Activated T-cell treated with anti-CD3 and anti-CD28 coated beads, Interleukin-2, amount 50 U/mL, for 48 hours (primary cell): Measurements from ENCODE around the gene C1QTNF8.
"Not testable (repeated sequence)": the region's sequence is repeated elsewhere in the genome, so short reads cannot be mapped to it uniquely, and the experiment has no call there.

Experiments used
- DNase-seq, 2 experiments: peaks; one replicate each; pipeline ENCODE4 v3.0.0-alpha.2; 2020

C1QTNF8 gene

DNA sequence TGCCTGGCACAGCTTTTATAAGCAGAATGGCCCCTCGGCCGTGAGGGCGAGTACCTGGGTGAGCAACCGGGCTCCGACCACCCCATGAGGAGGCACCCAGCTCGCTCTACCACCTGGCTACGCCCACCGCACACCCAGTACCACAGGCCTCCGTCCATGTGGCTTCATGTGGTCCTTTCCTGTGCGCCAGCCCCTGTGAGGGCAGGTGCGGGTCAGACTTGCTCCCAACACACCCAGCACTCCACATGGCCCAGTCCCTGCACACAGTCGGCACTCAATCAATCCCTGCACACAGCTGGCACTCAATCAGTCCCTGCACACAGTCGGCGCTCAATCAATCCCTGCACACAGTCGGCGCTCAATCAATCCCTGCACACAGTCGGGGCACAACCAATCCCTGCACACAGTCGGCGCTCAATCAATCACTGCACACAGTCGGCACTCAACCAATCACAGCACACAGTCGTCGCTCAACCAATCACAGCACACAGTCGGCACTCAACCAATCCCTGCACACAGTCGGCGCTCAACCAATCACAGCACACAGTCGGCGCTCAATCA is 4.0 kb downstream of the C1QTNF8 start:
- no peak for DNase-seq

DNA sequence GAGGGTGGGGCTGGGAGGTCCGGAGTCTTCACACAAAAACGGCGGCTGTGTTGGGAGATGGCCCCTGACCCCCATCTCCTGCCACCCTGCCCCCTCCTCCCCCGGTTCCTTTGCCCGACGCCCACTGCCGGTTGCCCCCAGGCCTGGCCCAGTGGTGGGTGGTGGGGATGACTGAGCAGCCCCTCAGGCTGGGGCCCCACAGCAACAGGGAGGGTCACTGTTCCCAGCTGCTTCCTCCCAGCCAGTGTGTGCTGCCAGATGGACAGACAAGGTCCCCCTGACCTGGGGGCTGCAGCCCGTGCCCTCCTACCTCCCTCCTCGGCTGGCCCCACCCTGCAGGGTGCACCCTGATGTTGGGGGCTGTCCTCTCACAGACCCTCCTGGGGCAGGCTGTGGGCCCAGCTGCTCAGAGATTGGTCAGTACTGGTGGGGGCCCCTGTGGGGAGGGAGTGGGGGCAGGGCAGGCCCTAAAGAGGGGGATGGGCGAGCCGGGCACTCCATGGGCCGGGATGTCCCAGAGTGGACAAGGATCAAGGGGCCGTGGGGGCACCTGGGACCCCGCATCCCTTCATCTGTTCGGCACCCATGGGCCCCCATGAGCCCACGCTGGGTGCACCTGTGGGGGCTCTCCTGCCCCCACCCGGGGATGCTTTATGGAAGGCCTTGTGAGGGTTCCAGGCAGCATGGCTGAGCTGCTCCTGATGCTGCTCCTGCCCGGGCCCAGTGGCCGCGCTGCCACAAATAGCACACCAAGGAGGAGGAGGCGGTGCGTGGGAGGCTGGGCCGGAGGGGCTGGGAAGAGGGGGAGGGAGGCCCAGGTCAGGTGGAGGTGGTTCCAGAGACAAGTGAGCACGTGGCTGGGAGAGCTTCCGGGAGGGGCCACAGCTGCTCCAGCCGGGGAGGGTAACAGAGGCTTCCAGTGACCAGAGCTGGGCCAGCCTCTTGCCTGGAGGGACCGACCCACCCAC is 5.1 kb downstream of the C1QTNF8 start:
- no peak for DNase-seq

DNA sequence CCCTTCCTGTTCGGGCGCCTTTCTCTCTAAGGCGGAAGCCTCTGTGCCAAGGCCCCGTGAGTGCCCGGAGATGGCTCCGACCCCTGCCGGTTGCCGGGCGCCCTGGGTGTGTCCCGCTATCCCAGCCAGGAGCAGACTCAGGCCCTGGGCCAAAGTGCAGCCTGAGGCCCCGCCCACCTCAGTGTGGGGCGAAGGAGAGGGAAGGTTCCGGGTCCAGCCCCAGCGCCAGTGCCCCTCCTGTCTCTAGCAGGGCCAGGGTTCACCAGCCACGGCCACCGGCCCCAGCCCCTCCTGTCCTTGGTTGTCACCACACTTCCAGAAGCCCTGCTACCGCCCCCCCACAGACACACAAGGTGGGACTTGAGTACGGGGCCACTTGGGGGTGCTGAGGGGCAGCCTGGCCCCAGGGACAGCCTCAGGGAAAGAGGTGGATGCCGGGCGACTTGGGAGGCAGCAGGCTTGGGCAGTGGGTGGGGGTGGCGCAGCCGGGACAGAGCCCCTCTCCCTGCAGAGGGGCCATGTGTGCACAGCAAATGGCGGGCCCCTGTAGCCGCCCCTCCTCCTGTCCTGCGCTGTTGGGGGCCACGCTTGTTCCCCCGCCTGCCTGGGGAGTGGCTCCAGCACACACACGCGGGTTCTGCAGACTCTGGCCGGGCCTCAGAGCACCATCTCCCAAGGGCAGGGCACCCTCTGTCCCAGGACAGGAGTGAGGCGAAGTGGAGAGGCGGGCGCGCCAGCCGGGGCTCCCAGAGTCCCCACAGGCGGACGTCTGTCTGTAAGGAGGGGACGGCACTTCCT is 6.0 kb downstream of the C1QTNF8 start:
- no peak for DNase-seq

DNA sequence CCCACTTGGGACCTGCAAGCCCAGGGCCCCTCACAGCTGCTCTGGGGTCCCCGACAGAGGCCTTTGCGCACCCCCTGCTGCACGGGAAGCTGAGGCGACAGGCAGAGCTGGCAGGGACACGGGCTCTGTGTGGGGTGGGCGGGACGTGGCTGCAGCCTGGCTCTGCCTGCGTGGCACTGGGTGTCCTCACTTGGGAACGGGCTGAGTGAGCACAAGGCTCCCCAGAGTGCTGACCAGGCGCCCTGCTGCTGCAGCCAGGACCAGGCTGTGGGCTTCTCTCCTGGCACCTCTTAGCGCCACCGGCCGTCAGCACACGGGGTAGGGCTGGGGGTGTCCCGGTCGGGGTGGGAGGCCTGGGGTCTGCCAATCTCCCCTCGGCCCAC is 6.6 kb downstream of the C1QTNF8 start:
- DNase-seq: no peak

DNA sequence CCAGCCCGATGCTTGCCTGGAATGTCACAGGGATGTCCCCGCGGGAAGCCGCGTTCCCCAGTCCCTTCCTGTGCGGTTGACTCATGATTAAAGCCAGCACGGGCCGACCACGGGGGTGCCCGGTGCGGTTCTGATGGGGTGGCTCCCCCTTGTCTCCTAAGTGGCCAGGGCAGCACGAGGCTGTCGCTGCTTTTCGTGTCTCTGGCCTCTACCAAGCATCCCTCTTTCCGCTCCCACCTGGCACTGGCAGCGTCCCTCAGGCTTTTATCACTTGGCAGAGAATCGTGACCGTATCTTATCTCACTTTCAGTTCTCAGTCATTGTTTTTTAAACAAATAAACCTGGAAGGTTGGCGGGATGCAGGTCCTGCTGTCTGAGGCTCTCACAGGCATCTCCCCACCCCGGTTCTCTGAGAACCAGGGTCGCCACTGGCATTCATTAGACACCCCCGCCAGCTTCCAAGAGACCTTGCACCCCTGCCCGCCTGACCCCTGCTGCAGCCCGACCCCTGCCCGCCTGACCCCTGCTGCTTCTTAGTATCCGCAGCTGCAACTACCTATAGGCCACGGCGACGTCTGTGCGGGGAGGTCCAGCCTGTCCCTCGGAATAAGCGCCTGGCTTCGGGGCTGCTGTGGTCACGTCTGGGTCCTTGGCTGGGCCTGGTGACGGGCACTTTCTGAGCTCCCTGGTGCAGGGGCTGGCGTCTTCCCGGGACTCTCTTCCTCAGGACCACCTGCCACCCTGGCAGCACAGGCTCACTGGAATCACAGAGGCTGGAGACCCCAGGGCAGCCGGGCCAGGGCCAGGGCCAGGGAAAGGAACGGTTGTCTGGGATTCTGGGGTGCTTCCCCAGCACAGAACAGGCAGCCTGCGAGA is 7.5 kb downstream of the C1QTNF8 start:
- no peak for DNase-seq

DNA sequence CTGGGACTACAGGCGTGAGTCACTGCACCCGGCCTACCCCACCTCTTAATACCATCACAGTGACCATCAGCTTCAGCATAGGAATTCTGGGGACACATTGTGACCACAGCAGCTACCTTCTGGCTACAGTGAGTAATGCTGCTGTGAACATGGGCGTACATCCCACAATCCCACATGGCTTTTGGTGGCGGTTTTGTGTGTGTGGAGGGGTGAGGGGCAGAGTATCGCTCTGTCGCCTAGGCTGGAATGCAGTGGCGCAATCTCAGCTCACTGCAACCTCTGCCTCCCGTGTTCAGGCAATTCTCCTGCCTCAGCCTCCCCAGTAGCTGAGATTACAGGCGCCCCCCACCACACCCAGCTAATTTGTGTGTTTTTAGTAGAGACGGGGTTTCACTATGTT is 9.6 kb downstream of the C1QTNF8 start:
- not testable (repeated sequence) for DNase-seq

DNA sequence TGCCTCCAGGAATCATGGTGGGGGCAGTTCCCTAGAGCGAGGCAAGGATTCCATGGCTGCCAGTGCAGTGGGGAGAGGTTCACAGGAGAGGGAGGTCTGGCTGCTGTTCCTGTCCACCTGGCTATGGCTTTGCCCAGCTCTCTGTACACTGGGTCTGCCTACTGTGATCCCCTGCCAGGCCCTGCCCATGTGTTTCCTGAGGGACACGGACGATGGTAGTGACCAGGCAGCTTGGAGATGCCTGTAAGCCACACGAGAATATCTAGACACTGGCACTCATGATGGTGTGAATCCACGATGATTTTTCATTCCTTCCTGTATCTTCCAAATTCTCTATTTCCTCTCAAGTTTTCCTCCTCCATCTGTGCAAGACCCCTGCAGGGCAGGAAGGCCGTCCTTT is 11.1 kb downstream of the C1QTNF8 start:
- DNase-seq: no peak

DNA sequence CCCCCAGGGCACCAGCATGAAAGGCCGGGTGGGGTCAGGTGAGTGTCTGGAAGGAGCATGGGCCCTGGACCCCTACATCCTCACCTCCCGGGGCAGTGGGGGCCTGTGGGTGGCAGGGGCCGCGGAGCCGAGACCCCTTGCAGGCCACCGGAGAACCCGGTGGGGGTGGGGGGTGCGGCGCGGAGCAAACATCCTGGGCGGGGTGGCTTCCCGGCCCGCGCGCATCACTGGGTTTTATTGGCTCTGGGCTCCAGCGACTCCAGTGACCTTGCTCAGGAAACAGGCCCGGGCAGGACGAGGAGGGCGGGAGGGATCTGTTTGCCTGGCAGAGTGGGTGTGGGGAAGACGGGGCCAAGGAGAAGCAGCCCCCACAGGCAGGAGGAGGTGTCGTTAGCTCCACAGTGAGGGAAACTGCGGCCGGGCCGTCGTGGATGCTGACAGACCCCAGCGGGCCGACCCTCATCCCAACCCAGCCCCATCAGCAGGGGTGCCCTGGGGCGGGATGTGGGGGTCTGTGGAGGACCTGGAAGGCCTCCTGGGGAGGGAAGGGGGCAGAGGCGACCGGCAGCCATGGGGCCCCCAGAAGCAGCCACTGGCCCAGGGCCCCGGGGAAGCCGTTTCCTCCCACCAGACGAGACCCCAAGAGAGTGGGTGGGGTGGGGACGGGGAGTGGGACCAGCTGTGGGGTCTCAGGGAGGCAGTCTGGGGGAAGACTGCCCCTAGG is 12.9 kb downstream of the C1QTNF8 start:
- no peak for DNase-seq

DNA sequence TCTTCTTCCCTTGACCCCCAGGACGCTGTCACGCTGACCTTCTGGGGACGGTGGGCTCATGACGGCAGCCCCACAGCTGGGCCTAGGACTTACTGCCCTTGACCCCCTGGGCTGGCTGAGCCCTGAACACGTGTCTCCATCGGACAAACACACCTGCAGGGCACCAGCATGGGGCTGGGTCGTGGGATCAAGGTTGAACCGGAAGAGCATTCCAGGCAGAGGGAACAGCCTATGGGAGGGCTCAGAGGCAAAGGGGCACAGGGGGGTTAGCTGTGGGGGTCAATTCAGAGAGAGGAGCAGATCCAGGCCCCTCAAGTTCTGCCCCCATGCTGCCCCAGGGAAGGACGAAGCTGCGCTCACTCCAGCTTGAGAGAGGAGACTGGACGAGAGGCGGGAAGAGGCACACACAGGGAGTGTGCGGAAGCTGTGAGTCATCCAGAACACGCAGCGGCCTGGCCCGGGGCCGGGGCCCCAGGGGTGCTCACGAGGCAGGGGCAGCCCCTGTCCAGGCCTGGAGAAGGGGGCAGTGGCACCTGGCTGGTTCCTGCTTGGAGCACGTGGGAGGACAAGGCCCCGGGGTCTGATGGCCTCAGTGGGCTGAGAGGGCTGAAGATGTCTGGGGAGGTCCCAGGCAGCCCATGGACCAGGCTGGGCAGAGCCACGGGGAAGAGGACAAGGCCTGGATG is 13.6 kb downstream of the C1QTNF8 start:
- DNase-seq: no peak

DNA sequence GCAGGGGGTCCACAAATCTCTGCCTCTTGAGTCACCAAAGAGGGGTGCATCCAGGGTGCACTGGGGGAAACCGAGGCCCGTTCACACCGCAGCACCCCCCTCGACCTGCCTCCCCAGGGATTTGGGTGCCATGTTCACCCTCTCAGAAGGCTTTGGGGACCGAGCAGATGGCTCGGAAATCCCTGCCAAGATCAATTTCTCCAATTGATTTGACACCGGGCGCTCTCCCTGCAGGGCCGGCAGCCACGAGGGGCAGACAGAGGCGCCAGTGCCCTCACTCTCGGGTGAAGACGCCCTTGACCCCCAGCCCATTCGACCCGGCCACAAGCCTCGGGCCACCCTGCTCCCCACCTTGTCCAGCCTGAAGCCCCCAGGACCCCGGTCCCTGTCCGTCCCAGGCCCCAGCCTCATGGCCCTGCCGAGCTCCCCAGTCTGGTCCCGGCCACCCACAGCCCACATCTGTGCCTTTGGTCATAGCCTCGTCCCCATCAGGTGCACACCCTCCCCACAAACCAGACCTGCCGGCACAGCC is 14.2 kb downstream of the C1QTNF8 start:
- DNase-seq: no peak

DNA sequence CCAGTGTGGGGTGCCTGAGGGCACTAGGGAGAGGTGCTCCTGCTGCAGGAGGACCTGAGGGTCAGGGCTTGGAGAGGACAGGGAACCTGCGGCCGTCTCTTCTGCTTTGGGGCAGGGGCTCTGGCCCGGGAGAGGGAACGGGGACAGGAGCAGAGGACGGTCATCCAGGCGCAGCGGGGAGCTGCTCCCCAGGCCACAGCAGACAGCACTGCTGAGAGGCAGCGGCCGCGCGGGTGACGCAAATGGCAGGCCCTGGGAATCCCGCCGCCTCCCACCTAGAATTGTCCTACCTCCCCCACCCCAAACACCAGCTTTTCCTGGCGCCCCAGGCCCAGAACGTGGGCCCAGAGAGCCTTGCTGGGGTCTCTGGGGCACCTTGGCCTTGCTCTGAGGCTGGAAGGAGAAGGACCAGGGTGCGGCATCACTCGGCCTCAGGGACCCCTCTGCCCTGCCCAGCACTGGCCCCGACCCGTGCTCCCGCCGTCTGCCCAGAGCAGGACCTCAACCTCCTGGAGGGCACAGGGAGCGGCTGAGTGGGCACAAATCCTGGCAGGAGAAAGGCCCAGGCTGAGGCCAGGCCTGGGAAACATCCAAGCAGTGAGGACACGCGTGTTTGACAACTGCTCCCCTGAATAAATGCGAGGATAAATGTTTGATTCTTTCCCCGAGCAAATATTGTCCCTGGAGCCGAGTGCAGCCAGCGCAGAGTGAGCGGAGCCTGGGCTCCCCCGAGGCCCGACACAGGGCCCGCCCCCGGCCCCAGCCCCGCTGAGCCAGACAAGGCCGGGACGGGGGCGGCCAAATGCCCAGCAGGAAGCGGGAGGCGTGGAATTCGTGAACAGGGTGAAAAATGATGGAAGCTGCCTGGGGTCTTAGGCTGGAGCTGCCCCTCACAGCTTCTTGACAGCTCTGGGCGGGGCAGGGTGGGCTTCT is 15.0 kb downstream of the C1QTNF8 start:
- DNase-seq: no peak

DNA sequence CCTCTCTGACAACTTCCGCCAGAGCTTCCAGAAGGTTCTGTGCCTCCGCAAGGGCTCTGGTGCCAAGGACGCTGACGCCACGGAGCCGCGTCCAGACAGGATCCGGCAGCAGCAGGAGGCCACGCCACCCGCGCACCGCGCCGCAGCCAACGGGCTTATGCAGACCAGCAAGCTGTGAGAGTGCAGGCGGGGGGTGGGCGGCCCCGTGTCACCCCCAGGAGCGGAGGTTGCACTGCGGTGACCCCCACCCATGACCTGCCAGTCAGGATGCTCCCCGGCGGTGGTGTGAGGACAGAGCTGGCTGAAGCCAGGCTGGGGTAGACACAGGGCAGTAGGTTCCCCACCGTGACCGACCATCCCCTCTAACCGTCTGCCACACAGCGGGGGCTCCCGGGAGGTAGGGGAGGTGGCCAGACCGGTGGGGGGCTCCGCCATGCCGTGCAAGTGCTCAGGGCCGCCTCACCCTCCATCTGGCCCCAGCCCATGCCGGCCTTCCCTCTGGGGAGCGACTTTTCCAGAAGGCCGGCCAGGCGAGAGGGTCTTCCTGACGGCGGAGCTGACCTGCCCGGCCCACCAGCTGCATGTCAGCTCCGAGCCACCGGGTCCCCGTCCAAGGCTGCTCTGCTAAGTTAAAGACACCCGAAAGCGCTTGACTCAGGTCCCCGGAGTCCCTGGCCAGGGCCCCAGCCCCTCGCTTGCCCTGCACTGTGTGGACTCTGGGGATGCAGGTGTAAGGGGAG is 16.1 kb downstream of the C1QTNF8 start:
- no peak for DNase-seq

DNA sequence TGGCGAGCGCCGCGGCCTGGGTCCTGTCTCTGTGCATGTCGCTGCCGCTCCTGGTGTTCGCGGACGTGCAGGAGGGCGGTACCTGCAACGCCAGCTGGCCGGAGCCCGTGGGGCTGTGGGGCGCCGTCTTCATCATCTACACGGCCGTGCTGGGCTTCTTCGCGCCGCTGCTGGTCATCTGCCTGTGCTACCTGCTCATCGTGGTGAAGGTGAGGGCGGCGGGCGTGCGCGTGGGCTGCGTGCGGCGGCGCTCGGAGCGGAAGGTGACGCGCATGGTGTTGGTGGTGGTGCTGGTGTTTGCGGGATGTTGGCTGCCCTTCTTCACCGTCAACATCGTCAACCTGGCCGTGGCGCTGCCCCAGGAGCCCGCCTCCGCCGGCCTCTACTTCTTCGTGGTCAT is 16.7 kb downstream of the C1QTNF8 start:
- DNase-seq: no peak

DNA sequence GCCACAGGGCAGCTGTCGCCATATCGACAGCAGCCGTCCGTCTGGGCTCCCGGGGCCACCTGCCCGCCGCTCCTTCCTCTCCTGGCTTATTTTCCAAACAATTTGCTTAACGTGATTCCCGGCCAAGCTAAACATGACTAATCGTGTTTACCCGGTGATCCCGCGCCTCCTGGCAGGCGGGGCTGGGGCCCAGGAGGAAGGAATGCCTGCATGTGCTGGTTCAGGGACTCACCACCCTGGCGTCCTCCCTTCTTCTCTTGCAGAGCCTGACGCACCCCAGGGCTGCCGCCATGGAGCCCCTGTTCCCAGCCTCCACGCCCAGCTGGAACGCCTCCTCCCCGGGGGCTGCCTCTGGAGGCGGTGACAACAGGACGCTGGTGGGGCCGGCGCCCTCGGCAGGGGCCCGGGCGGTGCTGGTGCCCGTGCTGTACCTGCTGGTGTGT is 17.4 kb downstream of the C1QTNF8 start:
- DNase-seq: no peak

DNA sequence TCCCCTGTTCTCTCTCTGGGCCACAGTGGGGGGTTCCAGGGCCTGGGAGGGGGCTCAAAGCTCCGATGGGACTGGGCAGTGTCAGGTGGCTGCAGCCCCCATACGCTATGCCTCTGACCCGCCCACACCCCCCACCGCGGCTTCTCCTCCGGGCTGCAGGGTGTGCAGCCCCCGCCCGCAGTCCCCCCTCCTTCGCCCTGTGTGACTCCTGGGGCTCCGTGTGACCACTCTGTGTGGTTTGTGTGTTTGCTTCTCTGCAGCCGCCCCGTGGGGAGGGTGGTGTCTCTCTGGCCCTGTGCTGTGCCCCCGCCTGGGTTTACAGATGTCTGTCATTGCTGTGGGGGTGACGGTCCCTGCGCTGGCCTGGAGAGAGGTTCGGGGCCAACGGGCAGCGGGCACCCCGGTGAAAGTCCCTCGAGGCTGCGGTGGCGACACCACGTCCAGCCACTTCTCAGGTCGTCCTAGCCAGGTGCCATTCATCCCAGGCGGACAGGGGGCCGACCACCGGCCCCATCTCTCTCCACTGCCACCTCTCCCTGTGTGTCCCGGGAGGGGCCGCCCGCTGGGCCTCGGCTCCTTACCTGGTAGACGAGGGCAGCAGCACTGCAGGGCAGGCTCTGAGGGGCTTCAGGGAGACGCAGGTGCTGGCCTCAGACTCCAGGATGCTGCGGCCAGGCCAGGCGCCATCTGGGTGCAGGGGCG is 18.0 kb downstream of the C1QTNF8 start:
- no peak for DNase-seq

DNA sequence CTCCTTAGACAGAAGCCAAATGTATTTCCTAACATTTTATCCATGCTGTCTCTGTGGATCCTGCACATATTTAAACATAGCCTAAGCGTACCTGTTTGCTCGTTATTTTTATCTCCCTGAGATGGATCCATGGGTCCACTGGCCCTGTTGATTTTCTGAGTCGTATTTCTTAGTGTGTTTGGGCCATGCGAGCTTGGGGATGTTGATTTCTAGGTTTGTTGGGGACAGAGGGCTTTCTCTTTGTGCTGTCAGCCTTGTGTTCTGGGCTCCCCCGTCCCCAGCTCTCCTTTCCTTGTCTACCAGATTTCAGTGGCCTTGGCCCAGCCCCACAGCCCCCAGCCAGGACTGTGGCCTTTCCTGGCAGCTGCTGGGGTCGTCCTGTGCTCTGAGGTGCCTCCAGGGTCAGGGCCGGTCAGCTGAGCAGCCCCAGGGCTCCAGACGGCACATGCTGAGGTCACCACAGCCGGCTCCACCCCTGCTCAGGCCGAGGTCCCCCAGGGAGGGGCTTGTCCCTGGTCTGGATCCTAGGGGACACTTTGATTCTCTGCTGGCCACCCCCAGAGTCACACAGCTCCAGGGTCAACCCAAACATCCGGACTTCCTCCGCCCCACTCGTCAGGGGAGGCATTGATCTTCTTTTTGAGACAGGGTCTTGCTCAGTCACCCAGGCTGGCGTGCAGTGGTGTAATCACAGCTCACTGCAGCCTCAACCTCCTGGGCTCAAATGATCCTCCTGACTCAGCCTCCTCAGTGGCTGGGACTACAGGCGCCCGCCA is 19.1 kb downstream of the C1QTNF8 start:
- no peak for DNase-seq

DNA sequence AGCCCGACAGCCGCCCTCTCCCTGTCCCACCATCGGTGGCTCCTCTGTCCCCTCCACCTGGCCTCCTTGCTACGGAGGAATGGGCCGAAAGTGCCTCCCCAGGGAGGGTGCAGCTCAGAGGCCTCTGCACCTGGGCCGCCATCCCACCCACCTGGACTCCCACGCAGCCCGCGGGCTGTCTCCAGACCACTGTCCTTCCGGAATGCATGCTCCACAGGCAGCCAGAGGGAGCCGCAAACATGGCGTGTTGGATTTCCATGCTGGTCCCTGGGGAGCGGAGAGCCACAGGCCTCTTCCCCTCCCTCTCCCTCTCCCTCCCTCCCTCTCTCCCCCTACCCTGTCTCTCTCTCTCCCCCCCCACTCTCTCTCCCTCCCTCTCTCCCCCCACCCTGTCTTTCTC is 20.5 kb downstream of the C1QTNF8 start:
- no peak for DNase-seq

DNA sequence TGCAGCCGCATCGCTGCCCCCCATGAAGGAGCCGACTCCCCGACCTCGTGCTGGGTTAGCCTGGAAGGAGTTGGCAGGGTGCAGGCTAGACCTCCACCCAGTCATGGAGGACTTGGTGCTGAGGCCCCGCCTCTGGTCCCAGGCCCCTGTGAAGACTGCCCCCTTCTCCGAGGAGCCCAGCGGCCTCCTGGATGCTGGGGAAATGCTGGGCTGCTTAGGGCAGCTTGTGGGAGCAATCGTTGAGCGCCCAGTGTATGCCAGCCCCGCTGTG is 21.7 kb downstream of the C1QTNF8 start:
- no peak for DNase-seq
